MCF 10A (cell line): ENCODE data around the gene TBCD. TPM values are rescaled to one million over a fixed set of nuclear protein-coding genes. Genes with fewer than 3 reads are reported as not detected.

Source experiments
- BruUV-seq: library from RNA; stranded (reverse); fragments of 400-500 nt; replicated peaks from 2 replicates; lab custom pipeline; 2021; lab: Mats Ljungman, UMichigan
- CTCF ChIA-PET: fragments of 300-600 bp; sonication (Branson Sonifier 250); formaldehyde crosslinking; extraction: SDS; loops from one replicate; lab custom pipeline; 2021; ENCODE audit warnings: antibody characterized with exemption, inconsistent platforms; lab: Yijun Ruan, JAX
- POLR2A ChIA-PET: fragments of 300-600, 350-650 bp; sonication (Branson Sonifier 250); formaldehyde crosslinking; extraction: SDS; loops from one replicate; lab custom pipeline; 2020; ENCODE audit warnings: antibody characterized with exemption, inconsistent platforms; lab: Yijun Ruan, JAX
- DNase-seq: peaks from one replicate; pipeline ENCODE4 v3.0.0-alpha.2; 2018; ENCODE audit not compliant: unreplicated experiment
- H3K27ac Mint-ChIP-seq: one replicate; pipeline ENCODE4 v1.8.0; 2022; ENCODE audit warnings: mild to moderate bottlenecking, low read depth, mixed read lengths; ENCODE audit not compliant: unreplicated experiment
- H3K27me3 Mint-ChIP-seq: one replicate; pipeline ENCODE4 v1.8.0; 2022; ENCODE audit warnings: mixed read lengths; ENCODE audit not compliant: insufficient read depth, unreplicated experiment
- H3K36me3 Mint-ChIP-seq: one replicate; pipeline ENCODE4 v1.8.0; 2022; ENCODE audit warnings: mild to moderate bottlenecking, moderate library complexity, mixed read lengths; ENCODE audit not compliant: insufficient read depth, unreplicated experiment
- H3K4me1 Mint-ChIP-seq: one replicate; pipeline ENCODE4 v1.8.0; 2022; ENCODE audit warnings: mixed read lengths; ENCODE audit not compliant: insufficient read depth, unreplicated experiment
- H3K4me3 Mint-ChIP-seq: one replicate; pipeline ENCODE4 v1.8.0; 2022; ENCODE audit warnings: mild to moderate bottlenecking, moderate library complexity, mixed read lengths; ENCODE audit not compliant: unreplicated experiment
- H3K9me3 Mint-ChIP-seq: one replicate; pipeline ENCODE4 v1.8.0; 2022; ENCODE audit warnings: mixed read lengths; ENCODE audit not compliant: unreplicated experiment
- intact Hi-C: fragments of 100-400 bp; cut with micrococcal nuclease; formaldehyde crosslinking; loops from 2 replicates; pipeline ENCODE4 v1.14.1; 2022
- total RNA-seq: library from RNA; stranded (reverse); gene quantifications from 2 replicates; pipeline ENCODE4 v1.2.3, GENCODE V29; 2022
- TF ChIP-seq, protein P1 (sequence below): fragments of 200-600 bp; IDR thresholded peaks from one replicate; pipeline ENCODE4 v1.8.0; 2022; ENCODE audit warnings: antibody characterized with exemption, mild to moderate bottlenecking; ENCODE audit not compliant: unreplicated experiment

The TBCD gene
- total RNA-seq, 1 experiment from 2014 or later: 76.2 TPM

DNA sequence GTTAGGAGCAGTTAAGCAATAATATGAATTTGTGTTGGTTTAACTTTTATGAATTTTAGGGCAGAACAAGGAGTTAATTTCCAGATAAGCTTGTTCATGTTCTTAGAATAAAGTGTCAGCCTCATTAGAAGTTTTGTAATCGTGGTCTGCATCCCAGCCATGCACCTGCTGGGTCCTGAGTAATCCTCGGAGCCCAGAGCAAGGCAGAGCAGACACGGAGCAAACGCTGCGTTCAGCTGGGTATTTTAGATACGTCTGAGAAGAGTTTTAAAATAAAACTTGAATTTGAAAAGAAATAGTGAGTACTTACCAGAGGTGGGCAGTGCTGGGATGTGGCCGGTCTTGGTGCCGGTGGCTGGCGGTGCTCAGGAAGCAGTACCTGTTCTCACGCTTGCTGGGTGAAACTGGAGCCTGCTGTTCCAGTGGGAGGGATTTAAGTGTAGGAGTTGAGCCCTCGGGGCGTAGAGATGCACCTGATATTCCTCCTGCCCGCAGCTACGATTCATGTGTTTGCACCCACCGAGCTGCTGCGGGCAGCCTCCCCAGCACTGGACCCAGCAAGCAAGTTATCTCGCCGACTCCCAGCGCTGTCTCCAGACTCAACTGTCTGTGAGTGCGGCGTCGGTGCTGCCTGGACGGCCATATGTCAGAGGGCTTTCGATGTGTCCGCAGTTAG lies 87.9 kb downstream of the TBCD start, which contains the start of gene ZNF750:
ZNF750 (minus strand) TSS at position 406 of the 676 bp plus-strand sequence. CDS start 7,568 bp downstream, outside the sequence.
- Mint-ChIP-seq H3K4me1 (peaks cover 17% of the 10 kb centered on the region), H3K36me3 (peaks cover 8% of the 10 kb centered on the region), H3K4me3 (no peak within 1 kb of the TSS), H3K27ac (no peak within 1 kb of the TSS), H3K27me3 (no peaks in the 10 kb centered on the region), H3K9me3 (no peaks in the 10 kb centered on the region)
- TF ChIP-seq, protein P1, sequence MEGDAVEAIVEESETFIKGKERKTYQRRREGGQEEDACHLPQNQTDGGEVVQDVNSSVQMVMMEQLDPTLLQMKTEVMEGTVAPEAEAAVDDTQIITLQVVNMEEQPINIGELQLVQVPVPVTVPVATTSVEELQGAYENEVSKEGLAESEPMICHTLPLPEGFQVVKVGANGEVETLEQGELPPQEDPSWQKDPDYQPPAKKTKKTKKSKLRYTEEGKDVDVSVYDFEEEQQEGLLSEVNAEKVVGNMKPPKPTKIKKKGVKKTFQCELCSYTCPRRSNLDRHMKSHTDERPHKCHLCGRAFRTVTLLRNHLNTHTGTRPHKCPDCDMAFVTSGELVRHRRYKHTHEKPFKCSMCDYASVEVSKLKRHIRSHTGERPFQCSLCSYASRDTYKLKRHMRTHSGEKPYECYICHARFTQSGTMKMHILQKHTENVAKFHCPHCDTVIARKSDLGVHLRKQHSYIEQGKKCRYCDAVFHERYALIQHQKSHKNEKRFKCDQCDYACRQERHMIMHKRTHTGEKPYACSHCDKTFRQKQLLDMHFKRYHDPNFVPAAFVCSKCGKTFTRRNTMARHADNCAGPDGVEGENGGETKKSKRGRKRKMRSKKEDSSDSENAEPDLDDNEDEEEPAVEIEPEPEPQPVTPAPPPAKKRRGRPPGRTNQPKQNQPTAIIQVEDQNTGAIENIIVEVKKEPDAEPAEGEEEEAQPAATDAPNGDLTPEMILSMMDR: no peak
- no peak for DNase-seq
- intact Hi-C loops: no loop called here
- POLR2A ChIA-PET: interaction anchor here (8.5 kb wide), 1 partner anchor 36 kb away, joined by 162 read pairs; no protein-coding TSS in a partner anchor
- no TSS peak for BruUV-seq
- CTCF ChIA-PET: interaction anchor here (0.6 to 1.6 kb wide), 3 partner anchors 35 to 59 kb away, joined by 3 to 4 read pairs (median 4); no protein-coding TSS in a partner anchor

DNA sequence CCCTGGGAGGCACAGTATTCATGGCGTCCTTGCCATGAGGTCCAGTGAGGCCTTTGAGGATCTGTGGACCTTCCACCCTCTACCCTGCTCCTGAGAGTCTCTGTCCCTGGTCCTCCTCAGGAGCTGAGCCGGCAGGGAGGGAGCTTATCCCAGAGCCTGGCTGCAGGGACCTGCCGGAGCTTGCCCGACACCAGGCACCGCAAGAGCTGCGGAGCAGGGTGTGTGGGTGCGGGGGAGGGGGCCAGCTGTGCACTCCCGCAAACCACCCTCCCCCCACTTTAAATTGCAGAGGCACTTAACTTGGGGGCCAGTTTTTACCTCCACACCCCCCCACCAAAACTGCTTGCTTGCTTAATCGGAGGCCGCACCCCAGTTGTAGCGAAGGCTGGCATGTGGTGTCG lies 88.6 kb downstream of the TBCD start:
- Mint-ChIP-seq H3K36me3 (peaks cover 8% of the 10 kb centered on the region), H3K27ac (no peak overlapping the region), H3K9me3 (no peaks in the 10 kb centered on the region), H3K4me1 (peaks cover 17% of the 10 kb centered on the region), H3K27me3 (no peaks in the 10 kb centered on the region), H3K4me3 (no peak overlapping the region)
- ChIA-PET POLR2A (interaction anchor here (8.5 kb wide), 1 partner anchor 35 kb away, joined by 162 read pairs; no protein-coding TSS in a partner anchor), CTCF (interaction anchor here (1.1 kb wide), 1 partner anchor 55 kb away, joined by 3 read pairs; no protein-coding TSS in a partner anchor)
- TF ChIP-seq, protein P1: no peak
- intact Hi-C loops: no loop called here
- no peak for DNase-seq
- no TSS peak for BruUV-seq

DNA sequence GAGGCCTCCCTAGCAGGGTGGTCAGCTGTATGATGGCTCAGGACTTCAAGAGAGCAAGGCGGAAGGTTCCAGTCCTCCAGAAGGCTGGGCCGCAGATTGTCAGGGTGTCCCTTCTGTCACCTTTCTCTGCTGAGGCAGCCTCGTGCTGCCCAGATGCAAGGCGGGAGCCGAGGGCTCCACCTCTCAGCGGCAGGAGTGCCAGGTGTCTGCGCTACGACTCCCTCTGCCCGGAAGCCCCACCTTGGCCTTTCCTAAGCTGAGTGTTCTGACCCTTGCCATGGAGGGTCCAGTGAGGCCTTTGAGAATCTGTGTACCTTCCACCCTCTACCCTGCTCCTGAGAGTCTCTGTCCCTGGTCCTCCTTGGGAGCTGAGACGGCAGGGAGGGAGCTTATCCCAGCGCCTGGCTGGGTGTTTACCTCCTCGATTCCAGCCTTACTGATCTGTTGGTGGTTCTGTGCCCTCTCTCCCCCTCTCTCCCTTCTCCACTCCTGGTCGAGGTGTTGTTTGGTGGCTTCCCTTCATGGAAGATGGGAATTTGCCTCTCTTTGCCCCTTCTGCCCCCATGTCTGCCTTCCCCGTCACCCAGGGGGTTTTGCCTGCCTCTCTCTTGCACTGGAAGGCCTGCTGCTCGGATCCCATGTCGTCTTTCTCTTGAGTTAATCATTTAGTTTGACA lies 90.2 kb downstream of the TBCD start:
- intact Hi-C loops: no loop called here
- no peak for DNase-seq
- no TSS peak for BruUV-seq
- no peaks in the 10 kb centered on the region for H3K9me3 Mint-ChIP-seq
- CTCF ChIA-PET: no interaction called here
- TF ChIP-seq, protein P1: no peak
- no peak overlapping the region for H3K4me3 Mint-ChIP-seq
- H3K36me3 Mint-ChIP-seq: peaks cover 4% of the 10 kb centered on the region
- H3K4me1 Mint-ChIP-seq: peaks cover 11% of the 10 kb centered on the region
- H3K27ac Mint-ChIP-seq: no peak overlapping the region
- no peaks in the 10 kb centered on the region for H3K27me3 Mint-ChIP-seq
- POLR2A ChIA-PET: no interaction called here
